GM21717 (cell line): ENCODE data around the gene CSF1.
"Not testable (repeated sequence)": the region's sequence is repeated elsewhere in the genome, so short reads cannot be mapped to it uniquely, and the experiment has no call there.

Experiments
- ATAC-seq: cut with Tn5 transposase; IDR thresholded peaks from one replicate; pipeline ENCODE4 v1.9.1; 2021; ENCODE audit warnings: mild to moderate bottlenecking, moderate library complexity; ENCODE audit not compliant: unreplicated experiment

The CSF1 gene

GRCh38 chr1:109933856-109934711, 23.4 kb downstream of the CSF1 start:
- no peak for ATAC-seq

- ATAC-seq, result no peak
Measured at GRCh38 chr1:109935451-109935900, 24.8 kb downstream of the CSF1 start.

- ATAC-seq, result no peak
Measured at GRCh38 chr1:109937738-109938137, 27.1 kb downstream of the CSF1 start.

DNA sequence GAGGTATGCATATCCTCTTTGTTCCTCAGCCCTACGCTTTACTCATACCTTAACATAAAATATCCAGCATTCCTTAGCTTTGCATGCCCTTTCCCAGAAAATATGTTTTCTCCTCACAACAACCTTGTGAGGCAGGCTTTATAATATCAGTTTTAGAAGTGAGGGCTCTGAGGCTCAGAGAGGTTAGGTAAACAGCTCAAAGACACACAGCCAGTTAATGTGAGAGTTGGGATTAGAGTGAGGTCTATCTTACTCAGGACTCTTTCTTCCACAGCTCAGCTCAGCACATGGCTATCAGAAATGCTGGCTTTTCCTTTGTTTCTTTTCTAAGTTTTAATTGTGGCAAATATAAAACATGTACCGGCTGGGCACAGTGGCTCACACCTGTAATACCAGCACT, 27.9 kb downstream of the CSF1 start:
- no peak for ATAC-seq

DNA sequence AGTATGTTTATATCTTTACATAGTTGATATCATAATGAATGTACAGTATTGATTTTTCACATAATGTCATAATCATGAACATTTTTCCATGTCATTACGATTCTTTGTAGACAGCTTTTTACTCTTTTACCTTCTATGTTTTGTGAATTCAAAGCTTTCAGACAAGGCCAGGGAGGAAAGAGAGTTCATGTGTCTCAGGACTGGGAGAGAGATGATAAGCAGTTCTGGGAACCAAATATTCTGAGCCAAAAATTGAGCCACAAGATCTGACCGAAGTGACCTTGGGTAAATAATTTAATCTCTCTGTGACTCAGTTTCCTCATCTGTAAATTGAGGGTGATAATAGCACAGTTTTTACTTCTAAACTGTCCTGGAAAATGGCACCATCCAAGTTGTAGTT, 31.8 kb downstream of the CSF1 start:
- ATAC-seq, result no peak

- no peak for ATAC-seq
Measured at GRCh38 chr1:109944541-109944940, 33.9 kb downstream of the CSF1 start.

- no peak for ATAC-seq
Measured at GRCh38 chr1:109946511-109946910, 35.9 kb downstream of the CSF1 start.

GRCh38 chr1:109947582-109948284, 37.1 kb downstream of the CSF1 start:
- no peak for ATAC-seq

DNA sequence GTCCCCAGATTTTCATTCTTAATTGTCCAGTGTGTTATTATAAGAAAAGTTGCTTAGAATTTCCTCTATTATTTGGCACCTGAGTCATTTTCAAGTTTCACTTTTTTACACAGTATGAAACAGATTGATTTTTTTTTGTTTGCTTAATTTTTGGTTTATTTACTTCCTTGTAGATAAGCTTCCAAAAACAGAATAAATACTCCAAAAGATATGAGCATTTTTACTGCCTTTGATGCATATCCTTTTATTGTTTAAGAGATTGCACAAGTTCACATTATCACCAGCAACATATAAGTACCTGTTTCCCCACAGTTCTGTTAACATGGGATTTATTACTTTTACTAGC, 37.6 kb downstream of the CSF1 start:
- ATAC-seq, result no peak

GRCh38 chr1:109950038-109950437, 39.4 kb downstream of the CSF1 start:
- no peak for ATAC-seq

GRCh38 chr1:109950509-109950908, 39.9 kb downstream of the CSF1 start:
- no peak for ATAC-seq

DNA sequence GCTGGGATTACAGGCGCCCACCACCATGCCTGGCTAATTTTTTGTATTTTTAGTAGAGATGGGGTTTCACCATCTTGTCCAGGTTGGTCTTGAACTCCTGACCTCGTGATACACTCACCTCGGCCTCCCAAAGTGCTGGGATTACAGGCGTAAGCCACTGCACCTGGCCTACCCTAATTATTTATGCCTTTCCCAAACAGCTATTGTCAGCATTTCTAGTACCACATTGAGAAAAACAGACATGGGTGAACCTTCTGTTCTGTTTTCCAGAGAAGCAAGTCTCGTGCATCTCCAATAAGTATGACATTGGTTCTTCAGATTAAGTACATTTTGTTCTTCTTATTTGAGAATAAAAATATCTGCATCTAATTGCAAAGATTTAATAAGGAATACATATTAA, 40.9 kb downstream of the CSF1 start:
- not testable (repeated sequence) for ATAC-seq

DNA sequence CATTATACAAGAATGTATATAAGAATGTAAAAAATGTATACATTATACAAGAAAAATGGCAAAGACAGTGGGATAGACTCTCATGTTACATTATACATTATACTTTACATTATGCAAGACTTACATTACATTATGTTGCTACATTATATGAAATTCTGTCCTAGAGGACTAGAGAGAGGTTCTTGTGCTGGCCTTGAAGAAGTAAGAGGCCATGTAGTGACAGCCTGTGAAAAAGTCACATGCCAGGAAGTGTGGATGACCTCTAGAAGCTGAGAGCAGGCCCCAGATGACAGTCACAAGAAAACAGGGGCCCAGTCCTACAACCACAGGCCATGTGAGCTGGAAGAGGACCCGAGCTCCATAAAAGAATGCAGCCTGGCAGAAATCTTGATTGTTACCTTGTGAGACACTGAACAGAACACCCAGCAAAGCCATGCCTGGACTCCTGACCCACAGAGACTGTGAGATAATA, 43.4 kb downstream of the CSF1 start:
- ATAC-seq, result no peak

DNA sequence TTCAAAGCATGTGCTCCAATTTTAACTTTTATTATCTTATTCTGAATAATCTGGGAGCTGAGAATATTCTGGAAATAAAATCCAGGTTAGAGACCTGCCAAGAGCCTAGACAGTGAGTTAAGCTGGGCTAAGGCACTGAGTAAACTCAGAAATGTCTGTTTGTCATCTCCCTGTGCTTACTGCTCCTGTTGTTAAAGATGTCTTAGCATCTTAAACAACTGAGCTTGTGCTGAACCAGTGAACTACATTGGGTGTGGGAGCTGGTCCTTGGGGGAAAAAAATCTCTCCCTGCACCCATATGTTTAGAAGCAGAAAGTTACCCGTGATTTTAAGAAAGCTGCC, 49.0 kb downstream of the CSF1 start:
- ATAC-seq, result no peak

DNA sequence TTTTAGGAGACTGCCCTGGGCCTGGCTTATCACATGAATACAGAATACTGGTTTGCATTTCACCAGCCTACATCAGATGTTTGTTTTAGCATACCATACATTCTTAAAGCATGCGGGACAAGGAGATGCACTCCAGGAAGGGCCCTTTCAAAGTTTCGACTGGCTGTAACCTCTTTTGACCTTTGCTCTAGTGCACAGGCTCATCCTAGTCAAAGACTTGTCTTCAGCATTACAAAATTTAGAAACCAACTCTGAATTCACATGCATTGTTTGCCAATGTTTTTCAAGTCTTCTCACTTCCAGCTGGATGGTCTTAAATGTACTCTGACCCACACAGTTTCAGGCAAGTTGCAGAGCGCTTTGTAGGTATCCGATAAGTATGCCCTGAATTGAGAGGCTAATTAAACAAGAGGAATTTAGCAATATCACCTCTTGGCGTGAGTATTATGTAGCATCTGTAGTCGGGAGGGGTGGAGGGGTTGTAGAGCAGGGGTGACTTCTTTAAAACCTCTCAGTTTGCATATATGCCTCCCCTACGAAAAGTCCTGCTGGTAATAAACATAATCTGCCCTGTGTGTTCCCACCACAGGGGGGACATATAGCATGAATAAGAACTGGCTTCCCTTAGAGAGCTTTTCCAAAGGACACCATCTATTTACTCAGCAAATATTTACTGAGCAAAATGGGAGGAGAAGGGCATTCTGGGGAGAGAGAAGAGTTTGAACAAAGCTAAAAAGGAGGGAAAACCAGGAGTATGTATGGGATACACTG, 49.5 kb downstream of the CSF1 start:
- no peak for ATAC-seq

GRCh38 chr1:109960745-109961094, 50.1 kb downstream of the CSF1 start:
- no peak for ATAC-seq

DNA sequence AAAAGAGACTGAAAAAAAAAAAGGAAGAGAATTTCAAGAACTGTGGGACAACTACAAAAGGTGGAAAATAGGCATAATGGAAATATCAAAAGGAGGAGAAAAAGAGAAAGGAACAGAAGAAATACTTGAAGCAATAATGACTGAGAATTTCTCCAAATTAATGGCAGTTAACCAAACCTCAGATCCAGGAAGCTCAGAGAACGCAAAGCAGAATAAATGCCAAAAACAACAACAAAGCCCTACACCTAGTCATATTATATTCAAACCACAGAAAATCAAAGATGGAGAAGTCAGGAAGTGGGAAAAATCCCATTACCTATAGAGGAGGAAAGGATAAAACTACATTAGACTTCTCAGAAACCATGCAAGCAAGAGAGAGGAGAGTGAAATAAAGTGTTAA, 53.2 kb downstream of the CSF1 start:
- ATAC-seq, result no peak

DNA sequence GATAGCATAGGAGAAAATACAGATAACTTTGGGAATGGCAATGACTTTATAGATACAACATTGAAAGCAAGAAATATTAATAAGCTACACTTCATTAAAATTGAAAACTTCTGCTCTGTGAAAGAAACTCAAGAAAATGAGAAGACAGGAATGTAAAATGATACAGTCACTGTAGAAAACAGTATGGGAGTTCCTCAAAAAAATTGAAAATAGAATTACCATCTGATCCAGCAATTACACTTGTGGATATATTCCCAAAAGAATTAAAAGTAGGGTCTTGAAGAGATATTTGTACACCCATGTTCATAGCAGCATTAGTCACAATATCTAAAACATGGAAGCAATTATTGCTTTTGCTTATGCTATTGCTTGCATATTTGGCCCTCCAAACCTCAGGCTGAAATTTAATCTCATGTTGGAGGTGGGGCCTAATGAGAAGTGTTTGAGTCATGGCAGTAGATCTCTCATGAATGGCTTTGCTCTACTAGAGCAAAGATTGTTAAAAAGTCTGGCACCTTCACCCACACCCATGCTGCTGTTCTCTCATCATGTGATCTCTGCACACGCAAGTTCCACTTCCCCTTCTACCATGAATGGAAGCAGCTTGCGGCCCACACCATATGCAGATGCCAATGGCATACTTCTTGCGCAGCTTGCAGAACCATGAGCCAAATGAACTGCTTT, 58.6 kb downstream of the CSF1 start:
- ATAC-seq, result no peak

- no peak for ATAC-seq
Measured at GRCh38 chr1:109969907-109970306, 59.3 kb downstream of the CSF1 start.

- ATAC-seq, result no peak
Measured at GRCh38 chr1:109971559-109971958, 60.9 kb downstream of the CSF1 start.

DNA sequence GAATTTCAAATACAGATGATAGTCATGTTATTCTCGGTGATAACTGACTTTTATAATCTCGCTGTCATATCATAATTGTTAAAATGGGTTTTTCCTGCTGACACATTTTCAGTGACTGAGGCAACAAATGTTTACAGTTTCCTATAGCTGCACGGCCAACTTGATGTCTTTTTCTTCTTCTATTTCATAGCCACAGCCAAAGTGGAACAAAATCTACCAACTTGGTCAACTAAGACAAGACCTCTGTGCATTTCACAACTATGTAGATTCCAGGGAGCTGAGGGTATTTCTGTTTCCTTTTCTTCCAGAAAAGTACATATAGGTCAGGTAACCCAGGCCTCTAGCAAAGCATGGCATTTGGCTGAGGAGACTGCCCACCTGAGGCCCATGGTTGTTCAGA, 63.5 kb downstream of the CSF1 start:
- ATAC-seq, result no peak
